AG04449 (cell line): Measurements from ENCODE around the gene TDRD5.

ENCODE experiments used
- CTCF ChIA-PET: fragments of 350-600 bp; formaldehyde crosslinking; extraction: SDS; loops from one replicate; lab custom pipeline; 2021; ENCODE audit warnings: antibody characterized with exemption; lab: Yijun Ruan, JAX
- POLR2A ChIA-PET: fragments of 400-600, 350-600 bp; formaldehyde crosslinking; extraction: SDS; loops from one replicate; lab custom pipeline; 2020; ENCODE audit warnings: antibody characterized with exemption, inconsistent platforms; lab: Yijun Ruan, JAX
- DNase-seq: peaks from one replicate; pipeline ENCODE4 v3.0.0-alpha.2; 2010; ENCODE audit warnings: low read depth, low spot score
- H3K4me3 ChIP-seq: 2 replicates; pipeline ENCODE4 v1.5.1; 2011; ENCODE audit warnings: low read depth, mild to moderate bottlenecking, control low read depth, low read length
- TF ChIP-seq, protein P1 (sequence below): IDR thresholded peaks from one replicate; pipeline ENCODE4 v1.5.1; 2011; ENCODE audit warnings: mild to moderate bottlenecking, moderate library complexity, low read length, control low read depth, inconsistent platforms; ENCODE audit not compliant: insufficient read depth; ENCODE audit errors: missing control alignments

Gene TDRD5

DNA sequence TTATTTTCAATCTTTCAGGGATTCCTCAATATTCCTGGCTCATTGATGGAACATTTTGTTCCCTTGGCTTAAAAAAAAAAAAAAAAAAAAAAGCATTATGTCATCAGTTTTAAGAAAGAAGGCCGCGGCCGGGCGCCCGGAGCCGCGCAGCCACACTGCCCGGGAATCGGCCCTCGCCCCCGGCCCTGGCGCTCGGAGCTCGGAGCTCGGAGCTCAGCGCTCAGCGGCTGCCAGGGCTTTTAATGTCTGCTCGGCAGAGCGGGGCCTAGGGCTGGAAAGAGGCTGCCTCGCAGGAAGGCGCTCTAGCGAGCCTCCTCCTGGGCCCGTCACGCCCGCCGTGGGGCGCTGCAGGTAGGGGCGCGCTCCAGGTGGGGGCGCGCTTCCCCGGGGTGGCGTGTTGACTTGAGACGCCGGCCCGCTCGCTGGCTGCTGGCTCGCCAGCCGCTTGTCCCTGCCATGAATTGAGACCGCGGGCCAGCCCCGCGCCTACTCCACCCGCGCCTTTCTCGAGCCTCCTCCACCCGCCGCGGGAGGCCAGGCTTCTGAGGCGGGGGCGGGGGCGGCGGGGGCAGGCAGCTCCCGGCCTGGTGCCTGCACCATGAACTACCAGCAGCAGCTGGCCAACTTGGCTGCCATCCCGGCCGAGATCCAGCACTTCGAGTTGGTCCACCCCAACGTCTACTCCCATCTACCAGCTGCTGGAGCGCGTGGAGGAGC lies 5.4 kb upstream of the TDRD5 start:
- ChIA-PET POLR2A (no interaction called here), CTCF (no interaction called here)
- no peak for DNase-seq
- TF ChIP-seq, protein P1, sequence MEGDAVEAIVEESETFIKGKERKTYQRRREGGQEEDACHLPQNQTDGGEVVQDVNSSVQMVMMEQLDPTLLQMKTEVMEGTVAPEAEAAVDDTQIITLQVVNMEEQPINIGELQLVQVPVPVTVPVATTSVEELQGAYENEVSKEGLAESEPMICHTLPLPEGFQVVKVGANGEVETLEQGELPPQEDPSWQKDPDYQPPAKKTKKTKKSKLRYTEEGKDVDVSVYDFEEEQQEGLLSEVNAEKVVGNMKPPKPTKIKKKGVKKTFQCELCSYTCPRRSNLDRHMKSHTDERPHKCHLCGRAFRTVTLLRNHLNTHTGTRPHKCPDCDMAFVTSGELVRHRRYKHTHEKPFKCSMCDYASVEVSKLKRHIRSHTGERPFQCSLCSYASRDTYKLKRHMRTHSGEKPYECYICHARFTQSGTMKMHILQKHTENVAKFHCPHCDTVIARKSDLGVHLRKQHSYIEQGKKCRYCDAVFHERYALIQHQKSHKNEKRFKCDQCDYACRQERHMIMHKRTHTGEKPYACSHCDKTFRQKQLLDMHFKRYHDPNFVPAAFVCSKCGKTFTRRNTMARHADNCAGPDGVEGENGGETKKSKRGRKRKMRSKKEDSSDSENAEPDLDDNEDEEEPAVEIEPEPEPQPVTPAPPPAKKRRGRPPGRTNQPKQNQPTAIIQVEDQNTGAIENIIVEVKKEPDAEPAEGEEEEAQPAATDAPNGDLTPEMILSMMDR, result peak; percentile 42
- peak overlapping the region; percentile 30 for H3K4me3 ChIP-seq

DNA sequence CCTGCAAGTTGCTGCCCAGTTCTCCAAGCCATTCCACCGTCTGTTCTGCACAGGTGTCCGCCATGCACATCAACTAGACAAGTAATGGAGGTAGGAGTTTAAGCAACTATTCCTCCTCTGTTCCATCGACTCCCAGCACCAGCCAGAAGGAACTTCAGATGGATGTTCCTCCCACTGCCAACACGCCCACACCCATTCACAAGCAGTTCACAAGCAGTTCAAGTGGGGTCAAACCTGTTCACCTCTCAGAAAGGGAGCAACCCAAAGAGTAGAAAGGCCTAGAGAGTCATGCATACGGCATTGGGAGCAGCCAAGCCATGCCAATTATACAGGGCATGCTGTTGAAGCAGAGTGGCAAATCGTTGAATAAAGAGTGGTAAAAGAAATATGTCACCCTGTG lies 4.3 kb upstream of the TDRD5 start:
- CTCF ChIA-PET, result no interaction called here
- TF ChIP-seq, protein P1, result no peak
- no peak for DNase-seq
- no peak overlapping the region for H3K4me3 ChIP-seq
- POLR2A ChIA-PET, result no interaction called here

DNA sequence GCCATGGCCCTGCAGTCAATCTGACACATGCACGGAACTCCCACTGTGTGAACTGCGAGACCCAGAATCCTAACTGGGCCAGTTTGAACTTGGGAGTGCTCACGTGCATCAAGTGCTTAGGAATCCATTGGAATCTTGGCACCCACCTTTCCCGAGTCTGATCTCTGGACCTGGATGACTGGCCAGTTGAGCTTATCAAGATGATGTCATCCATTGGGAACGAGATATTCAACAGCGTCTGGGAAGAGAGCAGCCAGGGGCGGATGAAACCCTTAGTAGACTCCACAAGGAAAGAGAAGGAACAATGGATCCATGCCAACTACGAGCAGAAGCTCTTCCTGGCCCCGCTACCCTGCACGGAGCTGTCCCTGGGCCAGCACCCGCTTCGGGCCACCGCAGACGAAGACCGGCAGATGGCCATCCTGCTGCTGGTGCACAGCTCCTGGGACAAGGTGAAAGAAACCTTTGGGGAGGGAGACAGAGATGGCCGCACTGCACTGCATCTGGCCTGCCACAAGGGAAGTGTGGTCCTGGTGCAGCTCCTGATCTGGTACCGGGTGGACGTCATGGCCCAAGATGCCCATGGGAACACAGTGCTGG lies 3.1 kb upstream of the TDRD5 start:
- no peak overlapping the region for H3K4me3 ChIP-seq
- TF ChIP-seq, protein P1, result no peak
- POLR2A ChIA-PET, result no interaction called here
- CTCF ChIA-PET, result no interaction called here
- DNase-seq, result no peak

DNA sequence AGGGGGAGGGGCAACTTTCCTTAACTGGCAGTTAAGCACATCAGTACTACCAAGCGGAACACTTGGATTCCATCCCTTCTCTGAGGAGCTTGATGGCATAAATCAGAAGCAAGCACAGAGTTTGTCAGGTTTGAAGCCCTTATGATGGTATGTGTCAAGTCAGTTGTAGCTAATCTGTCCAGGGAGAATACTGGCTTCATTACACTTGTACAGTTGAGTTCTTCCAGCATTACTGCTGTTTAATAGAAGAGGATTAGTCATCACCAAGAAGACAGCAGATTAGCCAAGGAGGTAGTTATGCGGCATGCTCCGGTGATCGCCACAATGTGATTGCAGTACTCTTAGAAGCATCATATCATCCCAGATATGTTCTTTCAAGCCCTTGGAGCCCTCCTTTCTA lies 2.1 kb upstream of the TDRD5 start:
- no peak for DNase-seq
- CTCF ChIA-PET, result no interaction called here
- H3K4me3 ChIP-seq, result no peak overlapping the region
- TF ChIP-seq, protein P1, result no peak
- POLR2A ChIA-PET, result no interaction called here

DNA sequence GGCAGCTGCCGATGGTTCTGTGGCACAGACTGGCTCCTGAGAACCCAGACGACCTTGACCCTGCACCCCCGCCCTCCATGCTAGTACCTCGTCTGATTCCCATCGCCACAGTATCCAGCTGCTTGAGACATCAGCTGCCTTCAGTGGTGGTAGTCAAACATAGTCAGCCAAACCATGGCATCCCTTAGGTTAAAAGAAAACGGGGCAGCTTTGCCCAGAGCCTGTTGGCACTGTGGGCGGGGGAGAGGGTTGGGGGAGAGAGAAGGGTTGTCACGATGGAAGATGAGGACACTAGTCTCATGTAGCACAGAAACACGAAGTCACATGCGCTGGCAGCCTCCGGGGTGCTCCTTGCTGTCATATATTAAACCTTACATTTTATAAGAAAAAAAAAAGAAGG lies 961 bp upstream of the TDRD5 start:
- H3K4me3 ChIP-seq, result no peak overlapping the region
- CTCF ChIA-PET, result no interaction called here
- TF ChIP-seq, protein P1, result no peak
- no peak for DNase-seq
- POLR2A ChIA-PET, result no interaction called here

DNA sequence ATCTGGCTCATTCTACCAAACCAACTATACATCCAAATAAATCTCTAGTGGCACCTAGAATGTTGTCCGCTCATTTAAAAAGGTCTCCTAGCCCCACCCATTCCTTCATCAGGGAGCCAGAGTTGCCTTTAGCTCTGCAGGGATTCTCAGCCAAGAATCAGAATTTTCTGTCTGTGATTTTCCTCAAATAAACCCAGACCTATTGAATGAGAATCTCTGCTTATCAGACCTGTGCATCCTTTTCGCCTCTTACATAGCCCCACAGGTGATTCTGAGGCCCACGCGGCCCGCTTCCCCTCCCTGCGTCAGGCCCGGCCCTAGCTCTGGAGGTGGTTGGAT lies 410 bp upstream of the TDRD5 start:
- TF ChIP-seq, protein P1, result no peak
- no peak overlapping the region for H3K4me3 ChIP-seq
- ChIA-PET CTCF (no interaction called here), POLR2A (no interaction called here)
- no peak for DNase-seq
